ENCODE results near the gene AQP11.

AQP11 gene

GRCh38 chr11:77602381-77603088 is 12.8 kb downstream of the AQP11 start:
- Histone ChIP-seq H3K27me3 (replicated peaks; ENCODE audit: control insufficient read depth, insufficient read depth, low read length) (no peaks in the 10 kb centered on the region), H3K36me3 (ENCODE audit: control insufficient read depth, insufficient read depth, low read length) (no peaks in the 10 kb centered on the region), H3K4me3 (replicated peaks; ENCODE audit: low read depth, low read length) (no peak overlapping the region)
- TF ChIP-seq CTCF (IDR thresholded peaks at IDR 0.05; ENCODE audit: insufficient read depth, low read length, poor library complexity, severe bottlenecking): no peak
- DNase-seq (ENCODE audit: extremely low read depth, insufficient read length): no peak

- Histone ChIP-seq H3K36me3 (ENCODE audit: control insufficient read depth, insufficient read depth, low read length) (no peaks in the 10 kb centered on the region), H3K27me3 (replicated peaks; ENCODE audit: control insufficient read depth, insufficient read depth, low read length) (no peaks in the 10 kb centered on the region), H3K4me3 (replicated peaks; ENCODE audit: low read depth, low read length) (no peak overlapping the region)
- no peak for TF ChIP-seq CTCF (IDR thresholded peaks at IDR 0.05; ENCODE audit: insufficient read depth, low read length, poor library complexity, severe bottlenecking)
- no peak for DNase-seq (ENCODE audit: extremely low read depth, insufficient read length)
These were observed 14.5 kb downstream of the AQP11 start for GRCh38 chr11:77604281-77604680.

- no peak for DNase-seq (ENCODE audit: extremely low read depth, insufficient read length)
- H3K36me3 ChIP-seq (ENCODE audit: control insufficient read depth, insufficient read depth, low read length): peaks cover 2% of the 10 kb centered on the region
- no peak overlapping the region for H3K4me3 ChIP-seq (replicated peaks; ENCODE audit: low read depth, low read length)
- H3K27me3 ChIP-seq (replicated peaks; ENCODE audit: control insufficient read depth, insufficient read depth, low read length): no peaks in the 10 kb centered on the region
- TF ChIP-seq CTCF (IDR thresholded peaks at IDR 0.05; ENCODE audit: insufficient read depth, low read length, poor library complexity, severe bottlenecking): no peak
These were observed 19.5 kb downstream of the AQP11 start for GRCh38 chr11:77609234-77609633.

GRCh38 chr11:77611921-77612320 is 22.2 kb downstream of the AQP11 start:
- TF ChIP-seq CTCF (IDR thresholded peaks at IDR 0.05; ENCODE audit: insufficient read depth, low read length, poor library complexity, severe bottlenecking): no peak
- DNase-seq (ENCODE audit: extremely low read depth, insufficient read length): no peak
- Histone ChIP-seq H3K27me3 (replicated peaks; ENCODE audit: control insufficient read depth, insufficient read depth, low read length) (no peaks in the 10 kb centered on the region), H3K4me3 (replicated peaks; ENCODE audit: low read depth, low read length) (no peak overlapping the region), H3K36me3 (ENCODE audit: control insufficient read depth, insufficient read depth, low read length) (peaks cover 2% of the 10 kb centered on the region)

GRCh38 chr11:77617892-77618291 is 28.1 kb downstream of the AQP11 start:
- no peak for TF ChIP-seq CTCF (IDR thresholded peaks at IDR 0.05; ENCODE audit: insufficient read depth, low read length, poor library complexity, severe bottlenecking)
- H3K4me3 ChIP-seq (replicated peaks; ENCODE audit: low read depth, low read length): no peak overlapping the region
- no peak for DNase-seq (ENCODE audit: extremely low read depth, insufficient read length)
- no peaks in the 10 kb centered on the region for H3K27me3 ChIP-seq (replicated peaks; ENCODE audit: control insufficient read depth, insufficient read depth, low read length)
- peaks cover 5% of the 10 kb centered on the region for H3K36me3 ChIP-seq (ENCODE audit: control insufficient read depth, insufficient read depth, low read length)
